Erythroblast (primary cell): Measurements from ENCODE around the gene TTC3.

ENCODE experiments used
- GATA1 ChIP-seq: IDR thresholded peaks from 2 replicates; pipeline ENCODE4 v1.6.1; 2011; ENCODE audit warnings: low read depth, mild to moderate bottlenecking, control low read depth, low read length, moderate library complexity
- POLR2A ChIP-seq: IDR thresholded peaks from 2 replicates; pipeline ENCODE4 v1.6.1; 2011; ENCODE audit warnings: mild to moderate bottlenecking, low read length

DNA sequence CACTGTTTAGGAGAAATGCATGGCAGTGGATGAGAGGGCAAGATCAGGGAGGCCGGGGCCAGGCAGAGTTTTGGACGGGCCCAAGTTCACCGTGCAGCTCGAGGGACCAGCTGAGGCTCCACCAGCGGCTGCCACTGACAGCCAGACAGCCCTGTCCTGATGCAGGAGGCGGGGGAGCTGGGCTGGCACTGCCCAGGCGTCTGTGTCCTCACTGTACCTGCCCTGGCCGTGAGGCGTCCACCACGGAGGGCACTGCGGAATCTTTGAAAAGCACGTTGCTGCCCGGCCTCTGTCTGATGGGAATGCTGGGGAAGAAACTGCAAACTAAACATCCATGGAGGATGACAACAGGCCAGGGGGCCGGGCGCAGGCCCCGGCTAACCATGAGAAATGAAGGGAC lies 158.6 kb downstream of the TTC3 start:
- TF ChIP-seq POLR2A (no peak), GATA1 (no peak)
